ENCODE results near the gene APIP. TPM values are rescaled to one million over a fixed set of nuclear protein-coding genes. Genes with fewer than 3 reads are reported as not detected.

Gene APIP
- total RNA-seq, 1 donor, result 27.5 TPM

DNA sequence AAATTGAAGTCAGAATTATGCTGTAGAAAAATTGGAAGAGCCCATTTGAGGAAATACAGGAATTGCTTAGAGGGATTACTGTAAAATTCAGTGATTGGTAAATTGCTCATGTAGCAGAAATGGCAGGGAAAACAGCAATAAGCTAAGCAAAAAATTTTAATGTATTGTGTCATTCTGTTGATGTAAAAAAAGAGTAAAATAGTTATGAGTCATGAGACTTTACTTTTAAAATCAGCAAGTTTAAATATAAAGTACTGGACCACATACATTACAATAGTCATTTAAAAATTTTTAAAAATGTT, 10.6 kb upstream of the APIP start:
- Histone ChIP-seq H2AFZ (ENCODE audit: low read length) (no peak overlapping the region), H3K9me3 (ENCODE audit: low read depth, low read length) (no peaks in the 10 kb centered on the region), H3K27me3 (ENCODE audit: insufficient read depth, low read length) (no peaks in the 10 kb centered on the region), H3K36me3 (ENCODE audit: insufficient read depth, low read length) (no peaks in the 10 kb centered on the region), H3K4me2 (ENCODE audit: insufficient read depth, low read length) (peak overlapping the region; percentile 56), H4K20me1 (ENCODE audit: insufficient read depth, low read length) (peaks cover 9% of the 10 kb centered on the region), H3K4me1 (ENCODE audit: insufficient read depth, low read length) (peaks cover 15% of the 10 kb centered on the region), H3K79me2 (ENCODE audit: insufficient read depth, low read length) (peaks cover 85% of the 10 kb centered on the region), H3K4me3 (ENCODE audit: insufficient read depth, low read length) (no peak overlapping the region), H3K27ac (ENCODE audit: low read depth, low read length) (peak overlapping the region; percentile 64)
- DNase-seq (ENCODE audit: insufficient read length, low spot score, missing footprints), result peak; percentile 41
- TF ChIP-seq, protein P1, sequence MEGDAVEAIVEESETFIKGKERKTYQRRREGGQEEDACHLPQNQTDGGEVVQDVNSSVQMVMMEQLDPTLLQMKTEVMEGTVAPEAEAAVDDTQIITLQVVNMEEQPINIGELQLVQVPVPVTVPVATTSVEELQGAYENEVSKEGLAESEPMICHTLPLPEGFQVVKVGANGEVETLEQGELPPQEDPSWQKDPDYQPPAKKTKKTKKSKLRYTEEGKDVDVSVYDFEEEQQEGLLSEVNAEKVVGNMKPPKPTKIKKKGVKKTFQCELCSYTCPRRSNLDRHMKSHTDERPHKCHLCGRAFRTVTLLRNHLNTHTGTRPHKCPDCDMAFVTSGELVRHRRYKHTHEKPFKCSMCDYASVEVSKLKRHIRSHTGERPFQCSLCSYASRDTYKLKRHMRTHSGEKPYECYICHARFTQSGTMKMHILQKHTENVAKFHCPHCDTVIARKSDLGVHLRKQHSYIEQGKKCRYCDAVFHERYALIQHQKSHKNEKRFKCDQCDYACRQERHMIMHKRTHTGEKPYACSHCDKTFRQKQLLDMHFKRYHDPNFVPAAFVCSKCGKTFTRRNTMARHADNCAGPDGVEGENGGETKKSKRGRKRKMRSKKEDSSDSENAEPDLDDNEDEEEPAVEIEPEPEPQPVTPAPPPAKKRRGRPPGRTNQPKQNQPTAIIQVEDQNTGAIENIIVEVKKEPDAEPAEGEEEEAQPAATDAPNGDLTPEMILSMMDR (IDR thresholded peaks at IDR 0.05; ENCODE audit: extremely low read depth, low read depth, low read length), result no peak

DNA sequence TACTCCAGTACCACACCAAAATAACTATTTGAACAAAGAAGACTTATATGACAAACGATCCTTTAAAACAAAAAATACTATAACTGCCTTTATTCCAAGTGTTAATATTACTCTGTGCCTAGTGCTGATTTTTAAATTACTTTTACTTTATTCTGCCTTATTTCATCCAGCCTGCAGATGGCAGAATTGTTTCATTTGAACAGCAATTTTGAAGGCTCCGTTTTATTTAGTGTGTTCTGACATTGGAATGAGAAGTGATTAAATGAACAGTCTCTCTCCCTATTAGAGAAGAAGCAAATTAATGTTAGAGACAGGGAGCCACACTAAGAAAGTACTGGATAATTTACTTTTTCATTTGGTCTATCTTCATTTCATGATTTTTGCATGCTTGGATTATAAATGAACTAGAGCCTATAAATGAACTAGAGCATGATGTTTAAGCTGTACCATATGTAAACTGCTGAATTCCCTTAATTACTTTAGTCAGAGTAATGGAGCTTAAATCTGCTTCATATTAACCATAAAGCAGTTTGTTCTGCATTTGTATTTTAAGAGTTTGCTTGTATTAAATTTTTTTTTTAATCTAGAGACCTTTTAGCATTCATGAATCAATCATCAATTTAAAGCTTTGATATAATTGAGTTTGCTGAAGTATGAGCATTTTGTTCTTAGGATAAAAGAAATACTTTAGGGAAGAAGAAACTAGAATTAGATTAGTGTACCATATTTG, 10.1 kb upstream of the APIP start:
- Histone ChIP-seq H3K27me3 (ENCODE audit: insufficient read depth, low read length) (no peaks in the 10 kb centered on the region), H2AFZ (ENCODE audit: low read length) (no peak overlapping the region), H3K27ac (ENCODE audit: low read depth, low read length) (peak overlapping the region; percentile 64), H4K20me1 (ENCODE audit: insufficient read depth, low read length) (peaks cover 9% of the 10 kb centered on the region), H3K79me2 (ENCODE audit: insufficient read depth, low read length) (peaks cover 88% of the 10 kb centered on the region), H3K4me2 (ENCODE audit: insufficient read depth, low read length) (peak overlapping the region; percentile 56), H3K9me3 (ENCODE audit: low read depth, low read length) (no peaks in the 10 kb centered on the region), H3K36me3 (ENCODE audit: insufficient read depth, low read length) (no peaks in the 10 kb centered on the region), H3K4me3 (ENCODE audit: insufficient read depth, low read length) (no peak overlapping the region), H3K4me1 (ENCODE audit: insufficient read depth, low read length) (peaks cover 15% of the 10 kb centered on the region)
- DNase-seq (ENCODE audit: insufficient read length, low spot score, missing footprints), result peak; percentile 43
- TF ChIP-seq, protein P1 (IDR thresholded peaks at IDR 0.05; ENCODE audit: extremely low read depth, low read depth, low read length), result peak; percentile 79

DNA sequence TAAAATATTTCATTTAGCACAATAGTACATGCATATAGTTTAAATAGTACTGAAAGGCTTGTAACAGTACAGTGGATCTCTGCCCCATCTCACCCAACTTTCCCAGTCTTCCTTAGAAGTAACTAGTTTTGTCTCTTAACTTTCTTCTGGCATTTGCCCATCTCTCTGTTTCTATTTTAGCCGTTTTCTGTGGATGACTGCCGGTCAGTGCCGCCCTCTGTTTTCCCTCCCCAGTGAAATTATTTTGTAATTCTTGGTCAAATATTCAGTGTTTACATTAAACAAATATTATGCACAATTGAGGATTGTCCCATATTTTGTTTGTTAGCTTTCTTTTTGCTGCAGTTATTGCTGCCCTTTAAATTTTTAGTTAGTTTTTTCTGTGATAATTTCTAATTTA, 8.5 kb upstream of the APIP start:
- Histone ChIP-seq H3K4me2 (ENCODE audit: insufficient read depth, low read length) (peak overlapping the region; percentile 2), H3K4me1 (ENCODE audit: insufficient read depth, low read length) (peaks cover 15% of the 10 kb centered on the region), H2AFZ (ENCODE audit: low read length) (no peak overlapping the region), H3K27ac (ENCODE audit: low read depth, low read length) (no peak overlapping the region), H3K79me2 (ENCODE audit: insufficient read depth, low read length) (peaks cover 88% of the 10 kb centered on the region), H3K36me3 (ENCODE audit: insufficient read depth, low read length) (peaks cover 1% of the 10 kb centered on the region), H4K20me1 (ENCODE audit: insufficient read depth, low read length) (peaks cover 5% of the 10 kb centered on the region), H3K9me3 (ENCODE audit: low read depth, low read length) (no peaks in the 10 kb centered on the region), H3K4me3 (ENCODE audit: insufficient read depth, low read length) (no peak overlapping the region), H3K27me3 (ENCODE audit: insufficient read depth, low read length) (no peaks in the 10 kb centered on the region)
- DNase-seq (ENCODE audit: insufficient read length, low spot score, missing footprints), result no peak
- TF ChIP-seq, protein P1 (IDR thresholded peaks at IDR 0.05; ENCODE audit: extremely low read depth, low read depth, low read length), result no peak

DNA sequence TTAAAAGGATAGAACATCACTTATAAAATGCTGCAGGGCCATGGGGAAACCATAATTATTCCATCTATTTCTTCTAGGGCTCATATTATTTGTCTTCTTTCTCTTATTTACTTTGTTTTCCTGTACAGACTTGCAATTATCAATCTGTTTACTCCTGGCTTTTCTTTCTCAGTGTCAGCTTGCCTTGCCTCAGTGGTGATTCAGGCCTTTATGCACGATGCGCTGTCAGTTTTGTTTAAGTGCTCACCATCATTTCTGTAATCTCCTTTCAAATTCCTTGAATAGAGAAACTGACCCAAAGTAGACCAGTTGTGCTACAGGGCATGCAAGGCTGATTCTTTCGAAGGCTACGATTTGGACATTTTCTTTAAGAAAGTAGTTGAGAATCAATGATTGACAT, 5.0 kb upstream of the APIP start:
- peaks cover 3% of the 10 kb centered on the region for H3K36me3 ChIP-seq (ENCODE audit: insufficient read depth, low read length)
- H3K27ac ChIP-seq (ENCODE audit: low read depth, low read length), result no peak overlapping the region
- no peak for DNase-seq (ENCODE audit: insufficient read length, low spot score, missing footprints)
- H3K79me2 ChIP-seq (ENCODE audit: insufficient read depth, low read length), result peaks cover 91% of the 10 kb centered on the region
- H3K4me1 ChIP-seq (ENCODE audit: insufficient read depth, low read length), result peaks cover 13% of the 10 kb centered on the region
- H3K4me3 ChIP-seq (ENCODE audit: insufficient read depth, low read length), result no peak overlapping the region
- TF ChIP-seq, protein P1 (IDR thresholded peaks at IDR 0.05; ENCODE audit: extremely low read depth, low read depth, low read length), result no peak
- H3K4me2 ChIP-seq (ENCODE audit: insufficient read depth, low read length), result no peak overlapping the region
- H2AFZ ChIP-seq (ENCODE audit: low read length), result no peak overlapping the region
- peaks cover 2% of the 10 kb centered on the region for H4K20me1 ChIP-seq (ENCODE audit: insufficient read depth, low read length)
- H3K9me3 ChIP-seq (ENCODE audit: low read depth, low read length), result no peaks in the 10 kb centered on the region
- H3K27me3 ChIP-seq (ENCODE audit: insufficient read depth, low read length), result no peaks in the 10 kb centered on the region
